T-cell (primary cell): ENCODE results near the gene UGT2B11. TPM values are rescaled to one million over a fixed set of nuclear protein-coding genes. Genes with fewer than 3 reads are reported as not detected.
"Not testable (repeated sequence)": the region's sequence is repeated elsewhere in the genome, so short reads cannot be mapped to it uniquely, and the experiment has no call there.

Experiments used
- ATAC-seq, 4 experiments: fragments of 200-7000 bp in 3 of 4; fragments of 150-1000 bp in 1 of 4; cut with Tn5 transposase; replicated peaks in 1 of 4; 1 replicate in 3 of 4; 2 replicates in 1 of 4; pipeline ENCODE4 v1.10.0; 2021; ENCODE audit warnings: moderate library complexity in 3 of 4, mild to moderate bottlenecking in 2 of 4, moderate number of reproducible peaks in 1 of 4
- CTCF ChIA-PET, 2 donors: fragments of 300-600 bp; sonication (Branson Sonifier 250); formaldehyde crosslinking; loops; one replicate each; lab custom pipeline; 2022; ENCODE audit warnings: antibody characterized with exemption in 2 of 2; lab: Charles Lee
- POLR2A ChIA-PET, 2 donors: fragments of 300-600 bp; sonication (Branson Sonifier 250); formaldehyde crosslinking; loops; one replicate each; lab custom pipeline; 2022; ENCODE audit warnings: antibody characterized with exemption in 2 of 2; lab: Charles Lee
- DNase-seq, 35 experiments: peaks; one replicate each; pipeline versions ENCODE4 v3.0.0 to v3.0.0-alpha.2; 2013 to 2023
- H3K27ac ChIP-seq: one replicate; pipeline ENCODE4 v1.5.1; 2013; ENCODE audit warnings: low read length
- H3K27me3 ChIP-seq, 2 experiments: replicated peaks in 1 of 2; 1 replicate in 1 of 2; 2 replicates in 1 of 2; pipeline versions ENCODE4 v1.6.1 to v1.7.0; 2013; ENCODE audit warnings: low read length in 1 of 2, mixed read lengths in 1 of 2; ENCODE audit not compliant: control insufficient read depth in 2 of 2, insufficient read depth in 2 of 2; ENCODE audit errors: extremely low read depth in 1 of 2
- H3K36me3 ChIP-seq, 2 donors: 1 replicate in 1 of 2; 2 replicates in 1 of 2; pipeline versions ENCODE4 v1.6.1 to v1.7.0; 2013; ENCODE audit warnings: low read length in 1 of 2; ENCODE audit not compliant: control insufficient read depth in 2 of 2, insufficient read depth in 1 of 2; ENCODE audit errors: extremely low read depth in 1 of 2
- H3K4me1 ChIP-seq, 2 experiments: 1 replicate in 1 of 2; 2 replicates in 1 of 2; pipeline versions ENCODE4 v1.6.1 to v1.7.0; 2013; ENCODE audit warnings: low read length in 2 of 2, mixed read lengths in 1 of 2; ENCODE audit not compliant: insufficient read depth in 2 of 2, control insufficient read depth in 1 of 2; ENCODE audit errors: extremely low read depth in 1 of 2
- H3K4me3 ChIP-seq, 2 donors: 1 replicate in 1 of 2; 2 replicates in 1 of 2; pipeline versions ENCODE4 v1.5.1 to v1.7.0; 2013; ENCODE audit warnings: mild to moderate bottlenecking in 2 of 2, low read length in 1 of 2, moderate library complexity in 1 of 2; ENCODE audit not compliant: control insufficient read depth in 1 of 2; ENCODE audit errors: extremely low read depth in 1 of 2
- H3K9me3 ChIP-seq: 2 replicates; pipeline ENCODE4 v1.7.0; 2013
- H3K27ac Mint-ChIP-seq, 2 donors: one replicate each; pipeline ENCODE4 v1.8.0; 2020 to 2021; ENCODE audit warnings: mild to moderate bottlenecking in 2 of 2, mixed read lengths in 2 of 2
- H3K27me3 Mint-ChIP-seq, 2 donors: one replicate each; pipeline ENCODE4 v1.8.0; 2021 to 2022; ENCODE audit warnings: mixed read lengths in 2 of 2
- H3K36me3 Mint-ChIP-seq: one replicate; pipeline ENCODE4 v1.8.0; 2021; ENCODE audit warnings: mixed read lengths
- H3K4me1 Mint-ChIP-seq, 3 donors: one replicate each; pipeline ENCODE4 v1.8.0; 2020 to 2022; ENCODE audit warnings: mixed read lengths in 3 of 3, mild to moderate bottlenecking in 1 of 3
- H3K4me3 Mint-ChIP-seq, 3 donors: one replicate each; pipeline ENCODE4 v1.8.0; 2020 to 2022; ENCODE audit warnings: mild to moderate bottlenecking in 3 of 3, mixed read lengths in 3 of 3, moderate library complexity in 3 of 3
- H3K9me3 Mint-ChIP-seq, 3 donors: one replicate each; pipeline ENCODE4 v1.8.0; 2020 to 2022; ENCODE audit warnings: mixed read lengths in 3 of 3
- whole genome bisulfite sequencing: methylation state at CpG from one replicate; pipeline ENCODE4 v1.1.5; 2013; ENCODE audit warnings: missing lambda C conversion rate; ENCODE audit not compliant: insufficient coverage; 5-methylcytosine and 5-hydroxymethylcytosine counted together
- total RNA-seq, 35 experiments: library from RNA in 6 of 35; stranded (reverse) in 6 of 35; fragments of 120-200 nt in 1 of 35; gene quantifications; one replicate each; pipeline versions ENCODE4 v1.2.1 to v1.2.4 and lab custom pipeline; 2013 to 2026

Gene UGT2B11
- total RNA-seq, 5 donors from 2014 or later (not counting 1 experiment from before 2014, with no cell fraction given) = not detected

GRCh38 chr4:69239557-69240168, 25.1 kb upstream of the UGT2B11 start:
- H3K4me3 ChIP-seq = no peak overlapping the region
- no peaks in the 10 kb centered on the region for H3K4me1 ChIP-seq
- no peaks in the 10 kb centered on the region for H3K36me3 ChIP-seq
- ATAC-seq = no peak
- 29% methylated on average over 1 of the region's 6 CpGs for WGBS
- Mint-ChIP-seq H3K27me3 (no peaks in the 10 kb centered on the region), H3K4me3 (no peak overlapping the region), H3K27ac (no peak overlapping the region), H3K9me3 (peaks cover 3 to 13% (median 7%) of the 10 kb centered on the region in 3 donors), H3K36me3 (no peaks in the 10 kb centered on the region), H3K4me1 (no peaks in the 10 kb centered on the region)
- H3K27me3 ChIP-seq = no peaks in the 10 kb centered on the region
- CTCF ChIA-PET = no interaction called here
- DNase-seq = no peak
- POLR2A ChIA-PET = no interaction called here
- H3K27ac ChIP-seq = no peak overlapping the region
- no peaks in the 10 kb centered on the region for H3K9me3 ChIP-seq

DNA sequence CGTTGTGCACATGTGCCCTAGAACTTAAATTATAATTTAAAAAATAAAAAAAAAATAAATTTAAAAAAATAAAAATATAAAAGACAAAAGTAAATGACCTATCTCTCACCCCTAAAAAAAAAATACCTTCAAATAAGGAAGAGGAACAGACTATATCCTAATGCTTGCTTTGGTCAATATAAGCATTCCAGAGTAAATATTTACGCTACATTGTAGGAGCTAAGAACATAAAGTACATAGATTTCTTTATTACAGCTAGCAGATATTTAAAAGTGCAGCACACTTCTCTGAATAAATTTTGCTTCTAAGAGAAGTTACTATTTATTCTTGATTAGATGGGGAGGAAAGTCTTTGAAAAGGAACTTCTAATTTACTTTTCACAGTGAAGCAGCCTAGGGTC, 24.5 kb upstream of the UGT2B11 start:
- no peak overlapping the region for H3K27ac ChIP-seq
- H3K27me3 Mint-ChIP-seq = no peaks in the 10 kb centered on the region
- peaks cover 5 to 13% (median 7%) of the 10 kb centered on the region in 3 donors for H3K9me3 Mint-ChIP-seq

GRCh38 chr4:69224891-69225290, 10.3 kb upstream of the UGT2B11 start:
- ATAC-seq (no peak), DNase-seq (no peak)
- Mint-ChIP-seq H3K4me1 (no peaks in the 10 kb centered on the region), H3K9me3 (no peaks in the 10 kb centered on the region), H3K4me3 (no peak overlapping the region), H3K27me3 (no peaks in the 10 kb centered on the region), H3K36me3 (no peaks in the 10 kb centered on the region), H3K27ac (no peak overlapping the region)
- no peaks in the 10 kb centered on the region for H3K9me3 ChIP-seq
- no peak overlapping the region for H3K27ac ChIP-seq
- POLR2A ChIA-PET = no interaction called here
- H3K36me3 ChIP-seq = no peaks in the 10 kb centered on the region
- no peaks in the 10 kb centered on the region for H3K4me1 ChIP-seq
- no CpG with 5 or more reads among the region's 2 CpGs for WGBS
- no peak overlapping the region for H3K4me3 ChIP-seq
- H3K27me3 ChIP-seq = no peaks in the 10 kb centered on the region
- CTCF ChIA-PET = no interaction called here

More for the DNA sequence above, 24.5 kb upstream of the UGT2B11 start:
- Histone ChIP-seq H3K9me3 (no peaks in the 10 kb centered on the region), H3K4me1 (no peaks in the 10 kb centered on the region), H3K4me3 (no peak overlapping the region), H3K27me3 (no peaks in the 10 kb centered on the region), H3K36me3 (no peaks in the 10 kb centered on the region)
- Mint-ChIP-seq H3K27ac (no peak overlapping the region), H3K36me3 (no peaks in the 10 kb centered on the region), H3K4me1 (no peaks in the 10 kb centered on the region), H3K4me3 (no peak overlapping the region)
- ChIA-PET POLR2A (no interaction called here), CTCF (no interaction called here)
- ATAC-seq = no peak
- no peak for DNase-seq
- WGBS = no CpG with 5 or more reads among the region's 2 CpGs

- H3K27ac ChIP-seq, H3K4me1 ChIP-seq, H3K27me3 Mint-ChIP-seq, DNase-seq, ATAC-seq, H3K27ac Mint-ChIP-seq, H3K36me3 ChIP-seq, H3K9me3 Mint-ChIP-seq, H3K36me3 Mint-ChIP-seq, H3K9me3 ChIP-seq, H3K4me3 ChIP-seq, H3K27me3 ChIP-seq, CTCF ChIA-PET, POLR2A ChIA-PET, H3K4me3 Mint-ChIP-seq, H3K4me1 Mint-ChIP-seq: not testable (repeated sequence)
- WGBS = 98% methylated on average over 4 of the region's 6 CpGs
These were observed 8.7 kb upstream of the UGT2B11 start for GRCh38 chr4:69223277-69223676.

GRCh38 chr4:69218491-69218890, 3.9 kb upstream of the UGT2B11 start:
- H3K4me3 Mint-ChIP-seq, CTCF ChIA-PET, DNase-seq, H3K27ac ChIP-seq, POLR2A ChIA-PET, H3K4me3 ChIP-seq, H3K36me3 ChIP-seq, H3K4me1 ChIP-seq, H3K36me3 Mint-ChIP-seq, H3K9me3 ChIP-seq, H3K27me3 ChIP-seq, H3K4me1 Mint-ChIP-seq, H3K9me3 Mint-ChIP-seq, H3K27ac Mint-ChIP-seq, H3K27me3 Mint-ChIP-seq, ATAC-seq: not testable (repeated sequence)
- WGBS = no CpG with 5 or more reads among the region's 2 CpGs

DNA sequence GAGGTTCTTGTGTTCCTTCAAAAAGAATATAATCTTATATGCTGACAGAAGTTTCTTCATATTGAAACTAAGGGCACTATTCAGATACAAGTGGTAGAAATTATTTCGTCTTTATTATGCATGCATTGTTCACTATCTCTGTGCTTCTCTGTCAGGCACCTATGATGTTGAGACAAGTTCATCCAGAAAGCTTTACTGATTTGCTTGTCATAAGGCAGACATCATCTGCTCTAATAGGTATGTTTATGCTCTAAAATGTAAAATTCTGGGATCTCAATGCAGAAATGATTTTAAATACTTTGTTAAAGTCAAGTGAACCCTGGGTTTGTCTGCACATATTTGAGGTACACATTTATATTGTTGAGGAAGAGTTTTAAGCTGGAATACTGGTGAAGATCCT, 3.6 kb downstream of the UGT2B11 start:
- H3K9me3 ChIP-seq = no peaks in the 10 kb centered on the region
- H3K27ac ChIP-seq = no peak overlapping the region
- DNase-seq (no peak), ATAC-seq (no peak)
- no peaks in the 10 kb centered on the region for H3K27me3 ChIP-seq
- no CpG with 5 or more reads among the region's 1 CpG for WGBS
- H3K36me3 ChIP-seq = no peaks in the 10 kb centered on the region
- no peak overlapping the region for H3K4me3 ChIP-seq
- ChIA-PET CTCF (no interaction called here), POLR2A (no interaction called here)
- H3K4me1 ChIP-seq = no peaks in the 10 kb centered on the region
- no peaks in the 10 kb centered on the region for H3K4me1 Mint-ChIP-seq
- no peak overlapping the region for H3K27ac Mint-ChIP-seq
- no peak overlapping the region for H3K4me3 Mint-ChIP-seq
- H3K36me3 Mint-ChIP-seq = no peaks in the 10 kb centered on the region
- H3K9me3 Mint-ChIP-seq = no peaks in the 10 kb centered on the region
- H3K27me3 Mint-ChIP-seq = peaks cover 0 to 3% of the 10 kb centered on the region in 2 donors

- DNase-seq, H3K4me1 ChIP-seq, H3K36me3 ChIP-seq, H3K27ac ChIP-seq, H3K27me3 ChIP-seq, H3K36me3 Mint-ChIP-seq, H3K4me1 Mint-ChIP-seq, H3K9me3 Mint-ChIP-seq, H3K9me3 ChIP-seq, H3K27me3 Mint-ChIP-seq, H3K4me3 ChIP-seq, CTCF ChIA-PET, H3K27ac Mint-ChIP-seq, H3K4me3 Mint-ChIP-seq, ATAC-seq, POLR2A ChIA-PET: not testable (repeated sequence)
- no CpG with 5 or more reads among the region's 4 CpGs for WGBS
These were observed 16.0 kb downstream of the UGT2B11 start for GRCh38 chr4:69198506-69198905.
